DMS79 (cell line): ENCODE data around the gene FGD5.
A peak's percentile ranks its signal among the peaks of the same experiment; 100 is the strongest.

ENCODE experiments used
- DNase-seq: peaks from one replicate; lab custom pipeline; 2025; lab: John Stamatoyannopoulos, UW

Gene FGD5

GRCh38 chr3:14935592-14936345 lies 117.0 kb downstream of the FGD5 start:
- no peak for DNase-seq

GRCh38 chr3:14938954-14939353 lies 120.2 kb downstream of the FGD5 start:
- DNase-seq = no peak

GRCh38 chr3:14941871-14942270 lies 123.1 kb downstream of the FGD5 start:
- DNase-seq = no peak

- DNase-seq = no peak
Measured at GRCh38 chr3:14943042-14943441, 124.3 kb downstream of the FGD5 start.

GRCh38 chr3:14946236-14946635 lies 127.5 kb downstream of the FGD5 start:
- no peak for DNase-seq

- no peak for DNase-seq
Measured at GRCh38 chr3:14946739-14947099, 128.0 kb downstream of the FGD5 start.

- peak; percentile 20 for DNase-seq
Measured at GRCh38 chr3:14947100-14947885, 128.5 kb downstream of the FGD5 start, which contains the start of gene NR2C2. Gene NR2C2, plus strand, starts transcription at chr3:14947583. Its CDS starts 56,332 bp downstream, at chr3:15003915.

- DNase-seq = peak; percentile 58
Measured at GRCh38 chr3:14947886-14948608, 129.3 kb downstream of the FGD5 start.

GRCh38 chr3:14948609-14949038 lies 129.9 kb downstream of the FGD5 start:
- DNase-seq = peak; percentile 57

GRCh38 chr3:14949126-14949525 lies 130.4 kb downstream of the FGD5 start:
- no peak for DNase-seq

- DNase-seq = no peak
Measured at GRCh38 chr3:14950274-14950673, 131.5 kb downstream of the FGD5 start.

GRCh38 chr3:14957153-14957552 lies 138.4 kb downstream of the FGD5 start:
- no peak for DNase-seq

GRCh38 chr3:14957925-14958324 lies 139.2 kb downstream of the FGD5 start:
- no peak for DNase-seq

GRCh38 chr3:14959359-14959943 lies 140.7 kb downstream of the FGD5 start:
- DNase-seq = no peak

- DNase-seq = no peak
Measured at GRCh38 chr3:14962762-14963161, 144.0 kb downstream of the FGD5 start.

GRCh38 chr3:14967285-14967684 lies 148.5 kb downstream of the FGD5 start:
- no peak for DNase-seq

GRCh38 chr3:14969671-14970070 lies 150.9 kb downstream of the FGD5 start:
- no peak for DNase-seq

- no peak for DNase-seq
Measured at GRCh38 chr3:14976317-14976716, 157.6 kb downstream of the FGD5 start.

GRCh38 chr3:14980689-14981088 lies 161.9 kb downstream of the FGD5 start:
- no peak for DNase-seq
